SK-N-SH (cell line): ENCODE results near the gene MAP2K4.

Source experiments
- POLR2AphosphoS5 ChIP-seq: IDR thresholded peaks from 2 replicates; pipeline ENCODE4 v1.6.1; 2012; ENCODE audit warnings: low read depth, low read length
- TF ChIP-seq, protein P1 (sequence below): fragments of 200-600 bp; sonication (generic); IDR thresholded peaks from 2 replicates; pipeline ENCODE4 v1.6.1; 2017; ENCODE audit warnings: antibody characterized with exemption, mild to moderate bottlenecking, moderate library complexity

DNA sequence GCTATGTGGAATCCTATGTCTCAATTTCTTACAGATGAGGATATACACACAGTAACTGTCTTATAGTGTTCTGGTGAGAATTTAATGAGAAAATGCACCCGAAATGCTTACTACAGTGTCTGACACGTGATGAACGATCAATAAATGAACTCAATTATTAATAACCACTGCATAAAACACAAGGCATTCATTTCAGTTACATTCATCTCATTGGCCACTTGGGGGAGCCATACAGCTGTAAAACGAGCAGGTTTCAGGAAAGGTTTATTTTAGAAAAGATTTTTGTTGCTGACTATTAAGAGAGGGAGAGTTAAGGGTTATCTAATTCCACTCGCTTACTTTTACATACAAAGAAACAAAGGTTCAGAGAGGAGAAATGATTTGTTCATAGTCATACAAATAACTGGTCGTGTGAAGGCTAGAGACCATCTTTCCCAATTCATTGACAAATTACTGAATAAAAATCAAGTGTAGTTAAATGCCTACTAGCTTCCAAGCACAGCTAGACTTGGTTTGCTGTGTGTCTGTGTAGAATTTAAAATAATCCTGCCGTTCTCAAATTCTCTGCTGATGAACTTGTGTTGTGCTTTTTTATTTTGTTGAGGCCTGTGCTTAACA is 160.1 kb downstream of the MAP2K4 start:
- no peak for TF ChIP-seq POLR2AphosphoS5
- TF ChIP-seq, protein P1, sequence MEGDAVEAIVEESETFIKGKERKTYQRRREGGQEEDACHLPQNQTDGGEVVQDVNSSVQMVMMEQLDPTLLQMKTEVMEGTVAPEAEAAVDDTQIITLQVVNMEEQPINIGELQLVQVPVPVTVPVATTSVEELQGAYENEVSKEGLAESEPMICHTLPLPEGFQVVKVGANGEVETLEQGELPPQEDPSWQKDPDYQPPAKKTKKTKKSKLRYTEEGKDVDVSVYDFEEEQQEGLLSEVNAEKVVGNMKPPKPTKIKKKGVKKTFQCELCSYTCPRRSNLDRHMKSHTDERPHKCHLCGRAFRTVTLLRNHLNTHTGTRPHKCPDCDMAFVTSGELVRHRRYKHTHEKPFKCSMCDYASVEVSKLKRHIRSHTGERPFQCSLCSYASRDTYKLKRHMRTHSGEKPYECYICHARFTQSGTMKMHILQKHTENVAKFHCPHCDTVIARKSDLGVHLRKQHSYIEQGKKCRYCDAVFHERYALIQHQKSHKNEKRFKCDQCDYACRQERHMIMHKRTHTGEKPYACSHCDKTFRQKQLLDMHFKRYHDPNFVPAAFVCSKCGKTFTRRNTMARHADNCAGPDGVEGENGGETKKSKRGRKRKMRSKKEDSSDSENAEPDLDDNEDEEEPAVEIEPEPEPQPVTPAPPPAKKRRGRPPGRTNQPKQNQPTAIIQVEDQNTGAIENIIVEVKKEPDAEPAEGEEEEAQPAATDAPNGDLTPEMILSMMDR: peak; percentile 89
